Measurements from ENCODE around the gene BEND4. TPM values are rescaled to one million over a fixed set of nuclear protein-coding genes. Genes with fewer than 3 reads are reported as not detected.

BEND4 gene
- total and polyA plus RNA-seq, 2 of the 4 experiments (the other 2 are of a cell fraction): not detected

GRCh38 chr4:42144028-42144427 is 8.4 kb downstream of the BEND4 start:
- Histone ChIP-seq H3K9ac (ENCODE audit: low read depth, low read length) (no peak overlapping the region), H3K18ac (ENCODE audit: low read depth, low read length) (no peak overlapping the region), H2BK5ac (ENCODE audit: low read depth, low read length, poor library complexity, severe bottlenecking) (no peak overlapping the region), H2BK120ac (ENCODE audit: low read depth, low read length) (no peak overlapping the region), H3K79me1 (ENCODE audit: low read depth in 1 of 2, low read length in 2 of 2) (no peaks in the 10 kb centered on the region), H2AFZ (replicated peaks; ENCODE audit: low read length, poor library complexity) (no peak overlapping the region), H3K4me3 (ENCODE audit: insufficient read depth, low read depth, low read length) (no peak overlapping the region), H3K4ac (ENCODE audit: low read depth, low read length) (no peak overlapping the region), H2BK20ac (ENCODE audit: low read depth, low read length) (no peak overlapping the region), H3K27ac (ENCODE audit: insufficient read depth, low read length) (no peak overlapping the region), H4K20me1 (ENCODE audit: insufficient read depth, low read length) (no peaks in the 10 kb centered on the region), H3K27me3 (ENCODE audit: control insufficient read depth, insufficient read depth, low read length) (peaks cover 2% of the 10 kb centered on the region; the same call in 1 of the 2 replicates), H3K23ac (ENCODE audit: low read depth, low read length) (no peak overlapping the region), H3K9me1 (ENCODE audit: insufficient read depth, low read length) (no peaks in the 10 kb centered on the region), H3K4me1 (ENCODE audit: control insufficient read depth, insufficient read depth, low read length) (no peaks in the 10 kb centered on the region), H3K36me3 (ENCODE audit: control insufficient read depth, insufficient read depth, low read length) (no peaks in the 10 kb centered on the region), H3K9me3 (ENCODE audit: control insufficient read depth, insufficient read depth, low read length) (no peaks in the 10 kb centered on the region), H2BK15ac (ENCODE audit: low read depth, low read length) (no peak overlapping the region), H4K8ac (ENCODE audit: low read depth in 2 of 2, low read length in 2 of 2) (no peak overlapping the region), H3K14ac (replicated peaks; ENCODE audit: low read depth, low read length) (no peak overlapping the region), H3K4me2 (ENCODE audit: low read depth, low read length) (no peak overlapping the region), H4K91ac (ENCODE audit: insufficient read depth, low read depth, low read length) (no peak overlapping the region), H2AK5ac (ENCODE audit: low read depth, low read length) (no peak overlapping the region), H3K56ac (ENCODE audit: extremely low read depth, insufficient read depth, low read length) (no peak overlapping the region), H2AK9ac (replicated peaks; ENCODE audit: low read depth, low read length, poor library complexity) (no peak overlapping the region), H4K5ac (ENCODE audit: low read depth, low read length) (no peak overlapping the region)
- BruUV-seq (replicated peaks): no TSS peak
- in situ Hi-C loops (cut with MboI; ENCODE audit: low sequenced_read_pairs) (no loop called here), dilution Hi-C loops (cut with HindIII; ENCODE audit: low sequenced_read_pairs, unreplicated experiment) (no loop called here), intact Hi-C loops (cut with micrococcal nuclease) (no loop called here)
- ChIA-PET POLR2A (ENCODE audit: unreplicated experiment) (no interaction called here), CTCF (no interaction called here)
- DNase-seq (no peak), ATAC-seq (ENCODE audit: low read depth) (no peak)
- WGBS, 2 experiments (ENCODE audit: extremely low coverage in 2 of 2, insufficient read length in 1 of 2): 86% methylated on average over 5 of the region's 7 CpGs; no CpG with 5 or more reads in 1 of the 2 experiments
- no peak for TF ChIP-seq CTCF (conservative IDR thresholded peaks at IDR 0.05; ENCODE audit: low read depth, low read length)
- no peak for TF ChIP-seq BHLHE40 (IDR thresholded peaks at IDR 0.05; ENCODE audit: low read depth, low read length)
- TF ChIP-seq CHD1 (IDR thresholded peaks at IDR 0.05; ENCODE audit: low read depth, low read length): no peak
- no peak for TF ChIP-seq SMC3 (IDR thresholded peaks at IDR 0.05; ENCODE audit: low read depth, low read length)
- no peak for TF ChIP-seq POLR2A (IDR thresholded peaks at IDR 0.05; ENCODE audit: low read depth, low read length)
- TF ChIP-seq USF2 (IDR thresholded peaks at IDR 0.05; ENCODE audit: low read depth, low read length): no peak
- TF ChIP-seq ELK1 (IDR thresholded peaks at IDR 0.05; ENCODE audit: borderline replicate concordance, low read depth, low read length): no peak
- no peak for TF ChIP-seq RCOR1 (IDR thresholded peaks at IDR 0.05; ENCODE audit: insufficient replicate concordance, low read length)

Data from IMR-90 (cell line).